Measurements from ENCODE around the gene NR1D2. TPM values are rescaled to one million over a fixed set of nuclear protein-coding genes. Genes with fewer than 3 reads are reported as not detected.
"Not testable (repeated sequence)": the region's sequence is repeated elsewhere in the genome, so short reads cannot be mapped to it uniquely, and the experiment has no call there.

The NR1D2 gene
- total and polyA plus RNA-seq, 3 donors from 2014 or later = 14.5 to 41.2 (median 33.1) TPM

DNA sequence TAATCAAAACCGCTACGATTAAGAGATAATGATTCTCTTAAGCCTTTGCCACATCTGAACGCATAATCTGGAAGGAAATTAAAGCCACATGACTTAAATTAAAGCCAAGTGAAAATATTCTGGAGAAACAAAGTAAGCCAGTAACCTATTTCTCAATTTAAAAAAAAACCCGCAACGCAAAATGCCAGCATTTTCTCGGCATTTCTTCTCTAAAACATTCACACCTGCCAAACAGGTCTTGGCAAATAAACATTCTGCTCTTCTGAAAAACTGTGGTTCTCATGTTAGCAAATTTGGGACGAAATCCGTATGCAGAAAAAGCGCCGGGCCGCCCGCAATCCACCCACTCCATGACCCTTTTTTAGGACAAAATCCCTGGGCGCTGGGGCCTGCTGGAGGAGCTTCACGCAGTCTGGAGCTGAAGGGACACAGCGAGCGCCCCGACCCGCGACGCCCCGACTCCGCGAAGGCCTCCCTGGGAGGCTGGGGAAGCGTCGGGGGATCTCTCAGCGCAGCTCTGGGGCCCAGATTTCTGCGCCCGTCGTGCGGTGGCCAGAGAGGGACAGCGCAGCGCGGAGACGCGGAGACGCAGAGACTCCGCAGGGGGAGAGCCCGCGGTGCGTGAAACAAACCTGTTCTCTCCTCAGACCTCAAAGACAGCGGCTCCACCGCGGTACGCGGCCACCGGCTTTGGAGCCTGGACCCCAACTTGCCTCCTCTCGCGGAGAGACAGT lies 28.8 kb upstream of the NR1D2 start:
- Histone ChIP-seq H3K27ac (peak overlapping the region; percentile 81 to 98), H3K9me3 (no peaks in the 10 kb centered on the region), H3K27me3 (no peaks in the 10 kb centered on the region), H3K4me1 (peaks cover 10% of the 10 kb centered on the region), H3K4me3 (peak overlapping the region; percentile 80 to 97), H3K36me3 (ENCODE audit: low read depth, missing control alignments) (no peaks in the 10 kb centered on the region)
- intact Hi-C loops (cut with DNase I; ENCODE audit: low total_unique reads) = no loop called here
- 0 to 1% methylated on average over 19 to 48 of the region's 48 CpGs for WGBS, 2 donors
- no peak for DNase-seq
- TF ChIP-seq, protein P1, sequence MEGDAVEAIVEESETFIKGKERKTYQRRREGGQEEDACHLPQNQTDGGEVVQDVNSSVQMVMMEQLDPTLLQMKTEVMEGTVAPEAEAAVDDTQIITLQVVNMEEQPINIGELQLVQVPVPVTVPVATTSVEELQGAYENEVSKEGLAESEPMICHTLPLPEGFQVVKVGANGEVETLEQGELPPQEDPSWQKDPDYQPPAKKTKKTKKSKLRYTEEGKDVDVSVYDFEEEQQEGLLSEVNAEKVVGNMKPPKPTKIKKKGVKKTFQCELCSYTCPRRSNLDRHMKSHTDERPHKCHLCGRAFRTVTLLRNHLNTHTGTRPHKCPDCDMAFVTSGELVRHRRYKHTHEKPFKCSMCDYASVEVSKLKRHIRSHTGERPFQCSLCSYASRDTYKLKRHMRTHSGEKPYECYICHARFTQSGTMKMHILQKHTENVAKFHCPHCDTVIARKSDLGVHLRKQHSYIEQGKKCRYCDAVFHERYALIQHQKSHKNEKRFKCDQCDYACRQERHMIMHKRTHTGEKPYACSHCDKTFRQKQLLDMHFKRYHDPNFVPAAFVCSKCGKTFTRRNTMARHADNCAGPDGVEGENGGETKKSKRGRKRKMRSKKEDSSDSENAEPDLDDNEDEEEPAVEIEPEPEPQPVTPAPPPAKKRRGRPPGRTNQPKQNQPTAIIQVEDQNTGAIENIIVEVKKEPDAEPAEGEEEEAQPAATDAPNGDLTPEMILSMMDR (IDR thresholded peaks at IDR 0.05) = no peak
- no peak for TF ChIP-seq POLR2A (IDR thresholded peaks at IDR 0.05)

DNA sequence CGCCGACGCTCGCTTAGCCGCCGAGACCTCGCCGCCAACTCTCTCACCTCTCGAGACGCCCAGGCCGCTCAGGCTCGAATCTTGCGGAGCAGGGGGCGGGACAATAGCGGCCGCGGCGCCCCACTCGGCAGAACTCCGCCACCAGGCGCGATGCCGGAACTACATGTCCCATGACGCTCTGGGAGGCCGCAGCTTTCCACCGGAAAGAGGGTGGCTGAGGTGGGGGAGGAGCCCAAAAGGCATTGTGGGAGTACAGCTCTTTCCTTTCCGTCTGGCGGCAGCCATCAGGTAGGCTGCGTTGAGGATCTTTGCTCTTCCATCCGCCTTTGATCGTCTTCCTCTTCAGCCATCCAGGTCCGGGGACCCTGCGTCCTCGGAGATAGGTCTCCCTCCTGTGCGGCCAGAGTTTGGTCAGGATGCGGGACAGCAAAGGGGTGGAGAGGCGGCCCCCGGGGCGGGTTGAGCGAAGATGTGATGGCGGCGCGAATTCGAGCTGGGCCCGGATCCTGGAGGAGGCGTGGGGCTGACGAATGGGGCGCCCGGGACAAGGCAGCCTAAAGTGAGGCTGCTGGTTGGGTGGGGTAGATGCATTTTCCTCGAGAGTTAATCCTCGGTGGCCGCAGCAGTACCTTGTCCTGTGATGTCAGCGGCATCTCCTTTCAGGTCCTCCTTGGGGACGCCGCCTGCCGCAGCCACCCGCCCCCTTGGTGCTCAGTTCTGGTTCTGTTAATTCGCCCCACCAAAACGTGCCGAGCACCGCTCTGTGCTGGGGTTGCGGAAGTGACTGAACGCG lies 28.0 kb upstream of the NR1D2 start, which contains the start of the genes NKIRAS1 and RPL15:
Gene NKIRAS1 (minus strand): TSS at position 105 of the 793 bp plus-strand sequence. CDS start 6,086 bp downstream, outside the sequence.
Gene RPL15 (plus strand): TSS at position 247 of the 793 bp plus-strand sequence. CDS start 728 bp downstream, outside the sequence.
- intact Hi-C loops (cut with DNase I; ENCODE audit: low total_unique reads) = no loop called here
- H3K36me3 ChIP-seq (ENCODE audit: low read depth, missing control alignments) = no peaks in the 10 kb centered on the region
- DNase-seq = peak; percentile 98
- TF ChIP-seq, protein P1 (IDR thresholded peaks at IDR 0.05) = peak; percentile 46 to 83 (median 81)
- peak; percentile 70 for TF ChIP-seq POLR2A (IDR thresholded peaks at IDR 0.05)
- no peaks in the 10 kb centered on the region for H3K9me3 ChIP-seq
- H3K27me3 ChIP-seq = no peaks in the 10 kb centered on the region
- WGBS, 2 donors = 0 to 1% methylated on average over 40 to 57 of the region's 64 CpGs
- H3K4me1 ChIP-seq = peaks cover 10% of the 10 kb centered on the region
- peak within 1 kb of the TSS; percentile 81 to 98 for H3K27ac ChIP-seq
- H3K4me3 ChIP-seq = peak within 1 kb of the TSS; percentile 80 to 97

DNA sequence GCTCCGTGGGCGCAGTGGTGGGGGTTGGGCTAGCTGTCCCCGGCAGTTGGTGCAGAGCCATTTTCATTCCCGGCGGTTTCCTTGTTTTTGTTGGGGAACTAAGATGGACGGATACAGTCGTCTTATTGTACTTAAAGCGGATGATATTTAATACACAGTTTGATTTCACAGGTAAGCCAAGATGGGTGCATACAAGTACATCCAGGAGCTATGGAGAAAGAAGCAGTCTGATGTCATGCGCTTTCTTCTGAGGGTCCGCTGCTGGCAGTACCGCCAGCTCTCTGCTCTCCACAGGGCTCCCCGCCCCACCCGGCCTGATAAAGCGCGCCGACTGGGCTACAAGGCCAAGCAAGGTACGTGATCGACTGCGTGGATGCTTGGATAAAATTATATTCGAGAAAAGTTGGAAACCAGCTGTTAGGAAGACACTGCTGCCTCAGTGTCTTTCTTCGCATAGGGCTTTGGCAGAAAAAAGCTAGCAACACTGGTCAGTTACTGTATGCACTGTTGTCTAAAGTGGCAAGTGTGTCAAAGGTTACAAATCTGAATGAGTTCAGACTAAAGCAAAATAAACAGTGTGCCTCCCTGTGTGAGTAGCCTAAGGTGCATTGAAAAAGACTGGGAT lies 27.3 kb upstream of the NR1D2 start:
- peak overlapping the region; percentile 81 to 98 for H3K27ac ChIP-seq
- intact Hi-C loops (cut with DNase I; ENCODE audit: low total_unique reads); H3K36me3 ChIP-seq (ENCODE audit: low read depth, missing control alignments); H3K9me3 ChIP-seq; H3K27me3 ChIP-seq; DNase-seq: not testable (repeated sequence)
- WGBS, 2 donors = 0 to 1% methylated on average over 21 of the region's 21 CpGs
- H3K4me3 ChIP-seq = peak overlapping the region; percentile 80 to 97
- H3K4me1 ChIP-seq = peaks cover 10% of the 10 kb centered on the region

DNA sequence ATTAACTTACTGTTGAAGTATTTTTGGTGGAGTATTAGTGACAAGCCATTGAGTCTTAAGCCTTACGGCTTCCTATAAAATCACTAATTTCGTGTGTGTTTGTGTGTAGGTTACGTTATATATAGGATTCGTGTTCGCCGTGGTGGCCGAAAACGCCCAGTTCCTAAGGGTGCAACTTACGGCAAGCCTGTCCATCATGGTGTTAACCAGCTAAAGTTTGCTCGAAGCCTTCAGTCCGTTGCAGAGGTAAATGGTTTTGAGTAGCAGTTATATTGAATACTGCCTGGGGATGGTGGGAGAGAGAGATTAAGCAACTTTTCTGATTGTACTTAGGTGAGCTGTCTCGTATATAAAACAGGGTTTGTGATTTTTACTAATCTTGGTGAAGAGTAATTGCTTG lies 26.8 kb upstream of the NR1D2 start:
- H3K27me3 ChIP-seq; DNase-seq; H3K36me3 ChIP-seq (ENCODE audit: low read depth, missing control alignments); H3K9me3 ChIP-seq; intact Hi-C loops (cut with DNase I; ENCODE audit: low total_unique reads): not testable (repeated sequence)
- H3K4me1 ChIP-seq = peaks cover 10% of the 10 kb centered on the region
- peak overlapping the region; percentile 81 to 98 for H3K27ac ChIP-seq
- peak overlapping the region; percentile 80 to 97 for H3K4me3 ChIP-seq
- WGBS, 2 donors = 22 to 26% methylated on average over 12 of the region's 12 CpGs

DNA sequence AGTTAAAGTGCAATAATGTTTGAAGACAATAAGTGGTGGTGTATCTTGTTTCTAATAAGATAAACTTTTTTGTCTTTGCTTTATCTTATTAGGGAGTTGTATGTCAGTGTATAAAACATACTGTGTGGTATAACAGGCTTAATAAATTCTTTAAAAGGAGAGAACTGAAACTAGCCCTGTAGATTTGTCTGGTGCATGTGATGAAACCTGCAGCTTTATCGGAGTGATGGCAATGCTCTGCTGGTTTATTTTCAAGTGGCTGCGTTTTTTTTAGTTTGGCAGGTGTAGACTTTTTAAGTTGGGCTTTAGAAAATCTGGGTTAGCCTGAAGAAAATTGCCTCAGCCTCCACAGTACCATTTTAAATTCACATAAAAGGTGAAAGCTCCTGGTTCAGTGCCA lies 25.5 kb upstream of the NR1D2 start:
- Histone ChIP-seq H3K36me3 (ENCODE audit: low read depth, missing control alignments) (no peaks in the 10 kb centered on the region), H3K4me3 (no peak overlapping the region), H3K4me1 (peaks cover 10% of the 10 kb centered on the region), H3K9me3 (no peaks in the 10 kb centered on the region), H3K27me3 (no peaks in the 10 kb centered on the region), H3K27ac (no peak overlapping the region)
- WGBS, 2 donors = 69 to 79% methylated on average over 2 of the region's 2 CpGs
- intact Hi-C loops (cut with DNase I; ENCODE audit: low total_unique reads) = no loop called here
- TF ChIP-seq POLR2A (IDR thresholded peaks at IDR 0.05) = no peak
- TF ChIP-seq, protein P1 (IDR thresholded peaks at IDR 0.05) = no peak
- no peak for DNase-seq
